HepG2 (cell line): ENCODE results near the gene RAB40C. TPM values are rescaled to one million over a fixed set of nuclear protein-coding genes. Genes with fewer than 3 reads are reported as not detected.

ENCODE experiments used
- BCL6 ChIP-seq: IDR thresholded peaks from 2 replicates; pipeline ENCODE4 v1.6.1; 2016; ENCODE audit warnings: missing genetic modification reagents, missing compliant biosample characterization
- BRD4 ChIP-seq: sonication (generic); formaldehyde crosslinking; IDR thresholded peaks from 2 replicates; pipeline ENCODE4 v1.4.0; 2020; ENCODE audit warnings: missing genetic modification reagents
- HDAC1 ChIP-seq: sonication (generic); formaldehyde crosslinking; IDR thresholded peaks from 2 replicates; pipeline ENCODE4 v1.5.1; 2020; ENCODE audit warnings: mild to moderate bottlenecking, missing genetic modification reagents
- JARID2 ChIP-seq: sonication (generic); formaldehyde crosslinking; IDR thresholded peaks from 2 replicates; pipeline ENCODE4 v1.8.1; 2023; ENCODE audit warnings: missing genetic modification reagents, inconsistent platforms; ENCODE audit not compliant: insufficient replicate concordance
- JUND ChIP-seq: sonication (generic); formaldehyde crosslinking; IDR thresholded peaks from 2 replicates; pipeline ENCODE4 v1.8.0; 2022; ENCODE audit warnings: mild to moderate bottlenecking, missing genetic modification reagents
- KDM4B ChIP-seq: sonication (generic); formaldehyde crosslinking; IDR thresholded peaks from 2 replicates; pipeline ENCODE4 v1.4.0; 2020; ENCODE audit warnings: missing genetic modification reagents
- MAFK ChIP-seq, 2 experiments: IDR thresholded peaks in 1 of 2; conservative IDR thresholded peaks in 1 of 2; 2 replicates each; pipeline ENCODE4 v1.6.1; 2011; ENCODE audit warnings: improper control_type of control experiment in 2 of 2, low read length in 2 of 2
- MATR3 ChIP-seq: sonication (generic); formaldehyde crosslinking; IDR thresholded peaks from 2 replicates; pipeline ENCODE4 v1.4.0; 2020; ENCODE audit warnings: missing genetic modification reagents
- REXO4 ChIP-seq: sonication (generic); formaldehyde crosslinking; IDR thresholded peaks from 2 replicates; pipeline ENCODE4 v1.8.0; 2022; ENCODE audit warnings: missing genetic modification reagents, mild to moderate bottlenecking, borderline replicate concordance
- SP1 ChIP-seq, 2 experiments: fragments of 450-650 bp in 1 of 2; sonication (generic) in 1 of 2; formaldehyde crosslinking in 1 of 2; IDR thresholded peaks; 2 replicates each; pipeline versions ENCODE4 v1.4.0 to v1.6.1; 2016 to 2020; ENCODE audit warnings: missing genetic modification reagents in 1 of 2
- ZBTB20 ChIP-seq: sonication (generic); formaldehyde crosslinking; IDR thresholded peaks from 2 replicates; pipeline ENCODE4 v1.8.1; 2023; ENCODE audit warnings: missing genetic modification reagents, low read depth, mild to moderate bottlenecking, borderline replicate concordance
- ZBTB7A ChIP-seq: sonication (generic); formaldehyde crosslinking; IDR thresholded peaks from 2 replicates; pipeline ENCODE4 v1.8.0; 2022; ENCODE audit warnings: mild to moderate bottlenecking, missing genetic modification reagents
- ZFP1 ChIP-seq: IDR thresholded peaks from 2 replicates; pipeline ENCODE4 v1.6.1; 2016
- ZFP36L1 ChIP-seq: sonication (generic); formaldehyde crosslinking; IDR thresholded peaks from 2 replicates; pipeline ENCODE4 v1.8.0; 2022; ENCODE audit warnings: mild to moderate bottlenecking, missing genetic modification reagents, moderate library complexity
- ZNF260 ChIP-seq: sonication (generic); formaldehyde crosslinking; IDR thresholded peaks from 2 replicates; pipeline ENCODE4 v1.4.0; 2020; ENCODE audit warnings: missing genetic modification reagents, low read depth, mild to moderate bottlenecking, borderline replicate concordance
- ZNF33A ChIP-seq: sonication (generic); formaldehyde crosslinking; IDR thresholded peaks from 2 replicates; pipeline ENCODE4 v1.5.1; 2020; ENCODE audit warnings: missing genetic modification reagents, mild to moderate bottlenecking, moderate library complexity, borderline replicate concordance
- ZNF550 ChIP-seq: sonication (generic); formaldehyde crosslinking; IDR thresholded peaks from 2 replicates; pipeline ENCODE4 v1.4.0; 2020; ENCODE audit warnings: mild to moderate bottlenecking, missing genetic modification reagents, borderline replicate concordance
- ZNF558 ChIP-seq: sonication (generic); formaldehyde crosslinking; IDR thresholded peaks from 2 replicates; pipeline ENCODE4 v1.9.0; 2022; ENCODE audit warnings: mild to moderate bottlenecking, missing genetic modification reagents, borderline replicate concordance
- ZNF660 ChIP-seq: sonication (generic); formaldehyde crosslinking; IDR thresholded peaks from 2 replicates; pipeline ENCODE4 v1.5.1; 2020; ENCODE audit warnings: mild to moderate bottlenecking, low read depth, missing genetic modification reagents, borderline replicate concordance
- ZNF782 ChIP-seq: sonication (generic); formaldehyde crosslinking; IDR thresholded peaks from 2 replicates; pipeline ENCODE4 v1.4.0; 2020; ENCODE audit warnings: missing genetic modification reagents, mild to moderate bottlenecking, borderline replicate concordance
- ZNF879 ChIP-seq: sonication (generic); formaldehyde crosslinking; IDR thresholded peaks from 2 replicates; pipeline ENCODE4 v1.8.1; 2023; ENCODE audit warnings: missing genetic modification reagents
- ZNF891 ChIP-seq: sonication (generic); formaldehyde crosslinking; IDR thresholded peaks from 2 replicates; pipeline ENCODE4 v1.5.0; 2020; ENCODE audit warnings: mild to moderate bottlenecking, missing genetic modification reagents
- ZSCAN9 ChIP-seq: IDR thresholded peaks from 2 replicates; pipeline ENCODE4 v1.6.1; 2016; ENCODE audit warnings: borderline replicate concordance
- polyA plus RNA-seq, 8 experiments: library from polyadenylated mRNA; depleted of rRNA in 3 of 8; stranded (reverse) in 7 of 8; unstranded in 1 of 8; fragments of >200 nt; fragmentation: Illumina TruSeq in 4 of 8; extraction: Trizol in 4 of 8; gene quantifications; 2 replicates each; pipeline versions ENCODE4 v1.2.1 to v1.2.3, GENCODE V29; 2011 to 2016; ENCODE audit warnings: low read depth in 4 of 8, missing spikeins in 1 of 8, mixed read lengths in 1 of 8; ENCODE audit not compliant: insufficient read depth in 1 of 8
- total RNA-seq, 5 experiments: library from RNA; depleted of rRNA; stranded (reverse); fragments of >200 nt; fragmentation: Illumina TruSeq; extraction: Trizol; gene quantifications; 2 replicates each; pipeline ENCODE4 v1.2.3, GENCODE V29; 2016; ENCODE audit warnings: low read depth in 1 of 5
- TF ChIP-seq, protein P1 (sequence below): sonication (generic); formaldehyde crosslinking; IDR thresholded peaks from 2 replicates; pipeline ENCODE4 v1.5.0; 2020; ENCODE audit warnings: missing genetic modification reagents
- TF ChIP-seq, protein P2 (sequence below): sonication (generic); formaldehyde crosslinking; IDR thresholded peaks from 2 replicates; pipeline ENCODE4 v1.5.1; 2020; ENCODE audit warnings: mild to moderate bottlenecking, missing genetic modification reagents, moderate library complexity
- TF ChIP-seq, protein P3 (sequence below): sonication (generic); formaldehyde crosslinking; IDR thresholded peaks from 2 replicates; pipeline ENCODE4 v1.5.1; 2020; ENCODE audit warnings: missing genetic modification reagents, mild to moderate bottlenecking, borderline replicate concordance
- TF ChIP-seq, protein P4 (sequence below): sonication (generic); formaldehyde crosslinking; IDR thresholded peaks from 2 replicates; pipeline ENCODE4 v1.4.0; 2020; ENCODE audit warnings: missing genetic modification reagents
- TF ChIP-seq, protein P5 (sequence below): IDR thresholded peaks from 2 replicates; pipeline ENCODE4 v1.6.1; 2016; ENCODE audit warnings: missing genetic modification reagents, missing compliant biosample characterization

RAB40C gene
- total and polyA plus RNA-seq, 2 of the 13 experiments (the other 11 are each of a cell fraction or from before 2014, with no cell fraction given) = 7.7 to 11.5 TPM

DNA sequence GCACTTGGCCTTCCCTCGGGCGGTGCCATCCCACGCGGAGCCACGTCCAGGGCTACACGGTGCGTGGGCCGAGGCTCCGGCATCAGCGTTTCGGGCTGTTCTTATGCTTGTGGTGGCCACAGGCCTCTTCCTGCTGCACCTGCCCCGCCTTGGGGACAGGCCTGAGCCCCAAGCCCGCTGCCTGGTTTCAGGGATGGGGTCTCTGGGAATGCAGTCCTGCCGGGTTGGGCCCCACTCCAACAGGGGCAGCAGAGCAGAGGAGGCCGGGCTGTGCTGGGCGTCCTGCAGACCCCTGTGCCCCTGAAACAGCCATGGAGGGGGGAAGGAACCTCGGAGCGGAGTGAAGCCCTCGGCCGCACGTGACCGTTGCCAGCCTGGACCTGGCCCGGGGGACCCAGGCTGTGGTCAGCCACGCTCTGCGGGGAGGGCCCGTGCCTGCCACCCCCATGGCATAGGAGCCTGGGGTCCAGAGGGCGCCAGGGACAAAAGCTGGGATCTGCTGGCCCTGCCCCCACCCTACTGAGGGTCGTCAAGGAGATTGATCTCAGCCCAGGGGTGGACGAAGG is 40.5 kb downstream of the RAB40C start (continued):
- TF ChIP-seq, protein P1, sequence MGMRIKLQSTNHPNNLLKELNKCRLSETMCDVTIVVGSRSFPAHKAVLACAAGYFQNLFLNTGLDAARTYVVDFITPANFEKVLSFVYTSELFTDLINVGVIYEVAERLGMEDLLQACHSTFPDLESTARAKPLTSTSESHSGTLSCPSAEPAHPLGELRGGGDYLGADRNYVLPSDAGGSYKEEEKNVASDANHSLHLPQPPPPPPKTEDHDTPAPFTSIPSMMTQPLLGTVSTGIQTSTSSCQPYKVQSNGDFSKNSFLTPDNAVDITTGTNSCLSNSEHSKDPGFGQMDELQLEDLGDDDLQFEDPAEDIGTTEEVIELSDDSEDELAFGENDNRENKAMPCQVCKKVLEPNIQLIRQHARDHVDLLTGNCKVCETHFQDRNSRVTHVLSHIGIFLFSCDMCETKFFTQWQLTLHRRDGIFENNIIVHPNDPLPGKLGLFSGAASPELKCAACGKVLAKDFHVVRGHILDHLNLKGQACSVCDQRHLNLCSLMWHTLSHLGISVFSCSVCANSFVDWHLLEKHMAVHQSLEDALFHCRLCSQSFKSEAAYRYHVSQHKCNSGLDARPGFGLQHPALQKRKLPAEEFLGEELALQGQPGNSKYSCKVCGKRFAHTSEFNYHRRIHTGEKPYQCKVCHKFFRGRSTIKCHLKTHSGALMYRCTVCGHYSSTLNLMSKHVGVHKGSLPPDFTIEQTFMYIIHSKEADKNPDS = no peak
- TF ChIP-seq ZNF660 (no peak), ZNF33A (no peak), JUND (CRISPR knock-in tag) (no peak), MAFK (conservative IDR thresholded peaks at IDR 0.05 in 1 of 2, IDR thresholded peaks at IDR 0.05 in 1 of 2; ENCODE audit: low read length in 2 of 2) (no peak), ZNF550 (CRISPR knock-in tag) (no peak), ZFP1 (CRISPR knock-in tag) (no peak), ZNF260 (CRISPR knock-in tag) (no peak), HDAC1 (CRISPR knock-in tag) (peak; percentile 53), ZNF782 (CRISPR knock-in tag) (no peak), JARID2 (CRISPR knock-in tag) (no peak), MATR3 (CRISPR knock-in tag) (no peak), ZNF558 (CRISPR knock-in tag) (0 out of 2 replicates have a peak, but pooled peaks have one; percentile 79), BRD4 (CRISPR knock-in tag) (peak; percentile 72; the same call in 1 of the 2 replicates), KDM4B (CRISPR knock-in tag) (no peak), SP1 (IDR thresholded peaks at IDR 0.05) (no peak), SP1 (CRISPR knock-in tag; IDR thresholded peaks at IDR 0.05) (no peak), ZSCAN9 (CRISPR knock-in tag) (no peak), ZBTB20 (no peak), ZNF891 (CRISPR knock-in tag) (peak; percentile 3; the same call in 1 of the 2 replicates), ZNF879 (no peak), ZBTB7A (CRISPR knock-in tag) (peak; percentile 86), BCL6 (no peak), REXO4 (CRISPR knock-in tag) (no peak), ZFP36L1 (CRISPR knock-in tag) (no peak)
- TF ChIP-seq, protein P2, sequence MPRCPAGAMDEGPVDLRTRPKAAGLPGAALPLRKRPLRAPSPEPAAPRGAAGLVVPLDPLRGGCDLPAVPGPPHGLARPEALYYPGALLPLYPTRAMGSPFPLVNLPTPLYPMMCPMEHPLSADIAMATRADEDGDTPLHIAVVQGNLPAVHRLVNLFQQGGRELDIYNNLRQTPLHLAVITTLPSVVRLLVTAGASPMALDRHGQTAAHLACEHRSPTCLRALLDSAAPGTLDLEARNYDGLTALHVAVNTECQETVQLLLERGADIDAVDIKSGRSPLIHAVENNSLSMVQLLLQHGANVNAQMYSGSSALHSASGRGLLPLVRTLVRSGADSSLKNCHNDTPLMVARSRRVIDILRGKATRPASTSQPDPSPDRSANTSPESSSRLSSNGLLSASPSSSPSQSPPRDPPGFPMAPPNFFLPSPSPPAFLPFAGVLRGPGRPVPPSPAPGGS (CRISPR knock-in tag) = no peak
- TF ChIP-seq, protein P3, sequence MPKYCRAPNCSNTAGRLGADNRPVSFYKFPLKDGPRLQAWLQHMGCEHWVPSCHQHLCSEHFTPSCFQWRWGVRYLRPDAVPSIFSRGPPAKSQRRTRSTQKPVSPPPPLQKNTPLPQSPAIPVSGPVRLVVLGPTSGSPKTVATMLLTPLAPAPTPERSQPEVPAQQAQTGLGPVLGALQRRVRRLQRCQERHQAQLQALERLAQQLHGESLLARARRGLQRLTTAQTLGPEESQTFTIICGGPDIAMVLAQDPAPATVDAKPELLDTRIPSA (CRISPR knock-in tag) = no peak
- TF ChIP-seq, protein P4, sequence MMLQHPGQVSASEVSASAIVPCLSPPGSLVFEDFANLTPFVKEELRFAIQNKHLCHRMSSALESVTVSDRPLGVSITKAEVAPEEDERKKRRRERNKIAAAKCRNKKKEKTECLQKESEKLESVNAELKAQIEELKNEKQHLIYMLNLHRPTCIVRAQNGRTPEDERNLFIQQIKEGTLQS (CRISPR knock-in tag) = no peak
- TF ChIP-seq, protein P5, sequence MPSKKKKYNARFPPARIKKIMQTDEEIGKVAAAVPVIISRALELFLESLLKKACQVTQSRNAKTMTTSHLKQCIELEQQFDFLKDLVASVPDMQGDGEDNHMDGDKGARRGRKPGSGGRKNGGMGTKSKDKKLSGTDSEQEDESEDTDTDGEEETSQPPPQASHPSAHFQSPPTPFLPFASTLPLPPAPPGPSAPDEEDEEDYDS (CRISPR knock-in tag) = no peak
